Measurements from ENCODE around the gene GPR137B.
"Not testable (repeated sequence)": the region's sequence is repeated elsewhere in the genome, so short reads cannot be mapped to it uniquely, and the experiment has no call there.

Gene GPR137B, protein sequence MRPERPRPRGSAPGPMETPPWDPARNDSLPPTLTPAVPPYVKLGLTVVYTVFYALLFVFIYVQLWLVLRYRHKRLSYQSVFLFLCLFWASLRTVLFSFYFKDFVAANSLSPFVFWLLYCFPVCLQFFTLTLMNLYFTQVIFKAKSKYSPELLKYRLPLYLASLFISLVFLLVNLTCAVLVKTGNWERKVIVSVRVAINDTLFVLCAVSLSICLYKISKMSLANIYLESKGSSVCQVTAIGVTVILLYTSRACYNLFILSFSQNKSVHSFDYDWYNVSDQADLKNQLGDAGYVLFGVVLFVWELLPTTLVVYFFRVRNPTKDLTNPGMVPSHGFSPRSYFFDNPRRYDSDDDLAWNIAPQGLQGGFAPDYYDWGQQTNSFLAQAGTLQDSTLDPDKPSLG

DNA sequence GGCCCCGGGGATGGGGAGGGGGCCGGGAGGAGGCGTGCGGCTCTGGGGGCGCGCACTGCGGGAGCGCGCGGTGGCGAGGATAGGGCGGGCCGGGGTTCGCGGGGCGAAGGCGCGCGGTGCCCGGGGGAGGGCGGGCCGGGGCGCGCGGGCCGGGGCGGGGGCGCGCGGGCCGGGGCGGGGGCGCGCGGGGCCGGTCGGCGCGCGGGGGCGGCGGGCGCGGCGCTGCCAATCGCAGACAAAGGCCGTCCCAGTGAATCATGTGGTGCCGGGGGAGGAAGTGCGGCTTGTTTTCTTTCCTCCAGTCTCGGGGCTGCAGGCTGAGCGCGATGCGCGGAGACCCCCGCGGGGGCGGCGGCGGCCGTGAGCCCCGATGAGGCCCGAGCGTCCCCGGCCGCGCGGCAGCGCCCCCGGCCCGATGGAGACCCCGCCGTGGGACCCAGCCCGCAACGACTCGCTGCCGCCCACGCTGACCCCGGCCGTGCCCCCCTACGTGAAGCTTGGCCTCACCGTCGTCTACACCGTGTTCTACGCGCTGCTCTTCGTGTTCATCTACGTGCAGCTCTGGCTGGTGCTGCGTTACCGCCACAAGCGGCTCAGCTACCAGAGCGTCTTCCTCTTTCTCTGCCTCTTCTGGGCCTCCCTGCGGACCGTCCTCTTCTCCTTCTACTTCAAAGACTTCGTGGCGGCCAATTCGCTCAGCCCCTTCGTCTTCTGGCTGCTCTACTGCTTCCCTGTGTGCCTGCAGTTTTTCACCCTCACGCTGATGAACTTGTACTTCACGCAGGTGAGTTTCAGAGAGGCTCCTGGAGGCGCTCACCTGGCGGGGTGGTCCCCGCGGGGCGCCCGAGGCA, at the start of gene GPR137B:
TSS of gene GPR137B (plus strand) at position 287 of the 851 bp plus-strand sequence. CDS start at position 371, 84 bp downstream.
- Histone ChIP-seq H3K4me1 (ENCODE audit: control insufficient read depth, insufficient read depth, low read length) (peaks cover 4% of the 10 kb centered on the region; the same call in 1 of the 2 replicates), H3K4me3 (ENCODE audit: low read length) (peak within 1 kb of the TSS; percentile 66), H3K9me3 (ENCODE audit: control insufficient read depth, insufficient read depth, low read length) (no peaks in the 10 kb centered on the region), H3K27me3 (ENCODE audit: control insufficient read depth, insufficient read depth, low read length) (peaks cover 23% of the 10 kb centered on the region), H3K36me3 (ENCODE audit: control insufficient read depth, insufficient read depth, low read length) (no peaks in the 10 kb centered on the region), H3K27ac (ENCODE audit: low read length) (no peak within 1 kb of the TSS)
- no CpG with 5 or more reads among the region's 105 CpGs for WGBS (ENCODE audit: insufficient coverage, insufficient read length)
- no peak for DNase-seq (ENCODE audit: low read depth, low spot score)

DNA sequence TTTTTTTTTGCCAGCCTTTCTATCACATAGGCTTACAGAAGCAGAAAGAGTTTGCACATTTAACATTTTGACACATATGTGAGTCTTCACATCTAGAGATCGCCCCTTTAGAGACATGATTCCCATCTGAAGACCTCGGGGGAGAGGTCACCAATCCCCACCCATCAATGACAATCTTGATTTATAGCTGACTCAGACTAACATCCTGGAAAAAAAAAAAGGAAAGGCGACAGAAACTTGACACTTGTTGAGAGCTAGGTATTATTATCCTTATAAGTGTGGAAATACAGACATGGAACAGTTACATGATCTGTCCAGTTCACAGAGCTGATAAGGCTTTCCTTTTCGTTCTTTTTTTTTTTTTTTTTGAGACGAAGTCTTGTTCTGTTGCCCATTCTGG, 49.4 kb upstream of the GPR137B start:
- H3K9me3 ChIP-seq (ENCODE audit: control insufficient read depth, insufficient read depth, low read length) = no peaks in the 10 kb centered on the region
- no peaks in the 10 kb centered on the region for H3K27me3 ChIP-seq (ENCODE audit: control insufficient read depth, insufficient read depth, low read length)

DNA sequence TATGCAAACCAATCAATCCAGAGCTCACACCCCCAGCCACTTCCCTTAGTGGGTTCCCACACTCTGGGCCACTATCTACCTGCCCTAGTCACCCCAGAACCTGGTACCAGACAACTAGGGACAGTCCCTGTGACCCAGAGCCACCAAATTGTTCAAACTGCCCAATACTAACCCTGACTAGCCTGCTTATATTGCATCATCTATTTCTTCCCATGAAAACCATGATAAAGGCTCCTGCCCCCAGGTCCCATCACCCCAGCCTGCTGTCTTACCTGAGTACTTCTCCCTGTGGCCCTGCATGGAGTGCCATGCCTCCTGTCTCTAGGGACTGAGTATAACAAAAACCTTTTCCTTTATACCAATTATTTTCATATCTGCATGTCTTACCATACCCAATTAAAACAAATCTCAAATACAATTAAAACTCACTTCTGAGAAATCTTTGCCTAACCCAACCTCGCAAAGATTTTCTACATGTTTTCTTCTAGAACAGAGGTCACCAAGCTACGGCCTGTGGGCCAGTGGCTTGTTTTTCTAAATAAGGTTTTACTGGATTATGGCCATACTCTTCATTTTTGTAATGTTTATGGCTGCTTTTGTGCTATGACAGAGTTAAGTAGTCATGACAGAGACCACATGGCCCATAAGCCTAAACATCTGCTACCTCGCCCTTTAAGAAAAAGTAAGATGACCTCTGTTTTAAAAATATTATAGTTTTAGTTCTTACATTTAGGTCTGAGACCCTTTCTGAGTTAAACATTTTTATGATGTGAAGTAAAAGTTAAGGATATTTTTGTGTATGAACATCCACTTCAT, 46.4 kb upstream of the GPR137B start:
- DNase-seq (ENCODE audit: low read depth, low spot score) = no peak
- Histone ChIP-seq H3K4me1 (ENCODE audit: control insufficient read depth, insufficient read depth, low read length) (no peaks in the 10 kb centered on the region), H3K4me3 (ENCODE audit: low read length) (no peak overlapping the region), H3K9me3 (ENCODE audit: control insufficient read depth, insufficient read depth, low read length) (no peaks in the 10 kb centered on the region), H3K27ac (ENCODE audit: low read length) (no peak overlapping the region), H3K36me3 (ENCODE audit: control insufficient read depth, insufficient read depth, low read length) (no peaks in the 10 kb centered on the region), H3K27me3 (ENCODE audit: control insufficient read depth, insufficient read depth, low read length) (no peaks in the 10 kb centered on the region)
- 100% methylated on average over 1 of the region's 3 CpGs for WGBS (ENCODE audit: insufficient coverage, insufficient read length)

More for the DNA sequence above, 49.4 kb upstream of the GPR137B start:
- no peak overlapping the region for H3K27ac ChIP-seq (ENCODE audit: low read length)
- no peaks in the 10 kb centered on the region for H3K4me1 ChIP-seq (ENCODE audit: control insufficient read depth, insufficient read depth, low read length)
- WGBS (ENCODE audit: insufficient coverage, insufficient read length) = no CpG with 5 or more reads among the region's 5 CpGs
- H3K36me3 ChIP-seq (ENCODE audit: control insufficient read depth, insufficient read depth, low read length) = no peaks in the 10 kb centered on the region
- no peak overlapping the region for H3K4me3 ChIP-seq (ENCODE audit: low read length)
- DNase-seq (ENCODE audit: low read depth, low spot score) = no peak

DNA sequence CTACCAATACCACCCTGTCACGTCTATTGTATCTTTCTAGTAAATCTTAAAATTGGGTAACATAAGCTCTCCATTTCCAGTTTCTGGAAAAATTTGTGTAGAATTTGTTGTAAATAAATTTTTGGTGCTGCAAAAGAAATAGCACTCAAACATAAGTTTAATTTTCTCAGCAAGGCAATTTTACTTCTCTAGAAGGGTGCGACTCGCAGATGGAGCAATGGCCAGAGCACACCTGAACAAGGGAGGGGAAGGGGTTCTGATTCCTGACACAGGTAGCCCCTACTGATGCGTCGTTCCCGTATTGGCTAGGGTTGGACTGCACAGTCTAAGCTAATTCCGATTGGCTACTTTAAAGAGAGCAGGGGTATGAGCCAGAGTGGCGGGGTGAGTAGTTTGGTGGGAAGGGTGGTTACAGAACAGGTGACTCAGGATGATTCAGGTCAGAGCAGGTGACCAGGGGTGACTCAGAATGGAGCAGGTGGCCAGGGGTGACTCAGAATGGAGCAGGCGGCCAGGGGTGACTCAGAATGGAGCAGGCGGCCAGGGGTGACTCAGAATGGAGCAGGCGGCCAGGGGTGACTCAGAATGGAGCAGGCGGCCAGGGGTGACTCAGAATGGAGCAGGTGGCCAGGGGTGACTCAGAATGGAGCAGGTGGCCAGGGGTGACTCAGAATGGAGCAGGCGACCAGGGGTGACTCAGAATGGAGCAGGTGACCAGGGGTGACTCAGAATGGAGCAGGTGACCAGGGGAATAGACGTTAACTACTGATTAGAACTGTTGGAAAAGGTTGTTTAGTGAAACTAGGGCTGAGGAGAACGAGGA, 45.5 kb upstream of the GPR137B start:
- not testable (repeated sequence) for H3K4me3 ChIP-seq (ENCODE audit: low read length); H3K27ac ChIP-seq (ENCODE audit: low read length); H3K36me3 ChIP-seq (ENCODE audit: control insufficient read depth, insufficient read depth, low read length); H3K9me3 ChIP-seq (ENCODE audit: control insufficient read depth, insufficient read depth, low read length); H3K27me3 ChIP-seq (ENCODE audit: control insufficient read depth, insufficient read depth, low read length); H3K4me1 ChIP-seq (ENCODE audit: control insufficient read depth, insufficient read depth, low read length); DNase-seq (ENCODE audit: low read depth, low spot score)
- WGBS (ENCODE audit: insufficient coverage, insufficient read length) = no CpG with 5 or more reads among the region's 15 CpGs

DNA sequence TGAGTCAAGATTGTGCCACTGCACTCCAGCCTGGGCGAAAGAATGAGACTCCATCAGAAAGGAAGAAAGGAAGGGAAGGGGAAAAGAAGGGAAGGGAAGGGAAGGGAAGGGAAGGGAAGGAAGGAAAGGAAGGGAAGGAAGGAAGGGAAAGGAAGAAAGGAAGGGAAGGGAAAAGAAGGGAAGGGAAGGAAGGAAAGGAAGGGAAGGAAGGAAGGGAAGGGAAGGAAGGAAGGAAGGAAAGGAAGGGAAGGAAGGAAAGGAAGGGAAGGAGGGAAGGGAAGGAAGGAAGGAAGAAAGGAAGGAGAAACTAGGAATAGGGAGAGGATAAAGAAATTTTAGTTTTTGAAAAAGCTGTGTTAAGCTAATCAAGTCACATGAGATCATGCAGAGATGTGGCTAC, 44.1 kb upstream of the GPR137B start:
- no peaks in the 10 kb centered on the region for H3K36me3 ChIP-seq (ENCODE audit: control insufficient read depth, insufficient read depth, low read length)
- H3K4me3 ChIP-seq (ENCODE audit: low read length) = no peak overlapping the region
- no peaks in the 10 kb centered on the region; the same call in 1 of the 2 replicates for H3K4me1 ChIP-seq (ENCODE audit: control insufficient read depth, insufficient read depth, low read length)
- H3K9me3 ChIP-seq (ENCODE audit: control insufficient read depth, insufficient read depth, low read length) = no peaks in the 10 kb centered on the region
- no peaks in the 10 kb centered on the region for H3K27me3 ChIP-seq (ENCODE audit: control insufficient read depth, insufficient read depth, low read length)
- H3K27ac ChIP-seq (ENCODE audit: low read length) = no peak overlapping the region
- no peak for DNase-seq (ENCODE audit: low read depth, low spot score)
- WGBS (ENCODE audit: insufficient coverage, insufficient read length) = no CpG with 5 or more reads among the region's 1 CpG

DNA sequence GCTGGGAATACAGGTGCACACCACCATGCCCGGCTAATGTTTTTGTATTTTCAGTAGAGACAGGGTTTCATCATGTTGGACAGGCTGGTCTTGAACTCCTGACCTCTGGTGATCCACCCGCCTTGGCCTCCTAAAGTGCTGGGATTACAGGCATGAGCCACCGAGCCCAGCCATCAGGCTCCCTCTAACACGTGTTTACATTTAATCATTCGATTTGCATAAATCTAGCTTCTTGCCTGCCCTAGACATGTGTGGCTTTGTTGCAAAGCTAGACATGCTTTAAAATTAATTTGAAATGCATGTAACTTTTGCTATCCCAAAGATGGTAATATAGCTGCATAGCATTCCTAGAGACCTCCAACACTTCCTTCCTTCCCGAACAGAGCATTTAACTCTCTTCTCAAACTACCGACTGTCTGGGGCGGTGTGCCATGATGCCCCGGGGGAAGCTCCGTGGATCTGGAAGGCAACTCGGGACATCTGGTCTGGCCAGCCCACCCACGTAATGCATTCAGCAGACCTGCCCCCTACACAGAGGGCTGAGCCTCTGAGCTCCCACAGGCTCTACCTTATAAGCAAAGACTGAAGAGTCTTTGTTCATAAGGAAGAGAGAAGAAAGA, 42.9 kb upstream of the GPR137B start:
- no CpG with 5 or more reads among the region's 12 CpGs for WGBS (ENCODE audit: insufficient coverage, insufficient read length)
- no peaks in the 10 kb centered on the region for H3K27me3 ChIP-seq (ENCODE audit: control insufficient read depth, insufficient read depth, low read length)
- H3K4me1 ChIP-seq (ENCODE audit: control insufficient read depth, insufficient read depth, low read length) = no peaks in the 10 kb centered on the region; the same call in 1 of the 2 replicates
- no peaks in the 10 kb centered on the region for H3K36me3 ChIP-seq (ENCODE audit: control insufficient read depth, insufficient read depth, low read length)
- H3K4me3 ChIP-seq (ENCODE audit: low read length) = no peak overlapping the region
- DNase-seq (ENCODE audit: low read depth, low spot score) = no peak
- H3K9me3 ChIP-seq (ENCODE audit: control insufficient read depth, insufficient read depth, low read length) = no peaks in the 10 kb centered on the region
- no peak overlapping the region for H3K27ac ChIP-seq (ENCODE audit: low read length)

DNA sequence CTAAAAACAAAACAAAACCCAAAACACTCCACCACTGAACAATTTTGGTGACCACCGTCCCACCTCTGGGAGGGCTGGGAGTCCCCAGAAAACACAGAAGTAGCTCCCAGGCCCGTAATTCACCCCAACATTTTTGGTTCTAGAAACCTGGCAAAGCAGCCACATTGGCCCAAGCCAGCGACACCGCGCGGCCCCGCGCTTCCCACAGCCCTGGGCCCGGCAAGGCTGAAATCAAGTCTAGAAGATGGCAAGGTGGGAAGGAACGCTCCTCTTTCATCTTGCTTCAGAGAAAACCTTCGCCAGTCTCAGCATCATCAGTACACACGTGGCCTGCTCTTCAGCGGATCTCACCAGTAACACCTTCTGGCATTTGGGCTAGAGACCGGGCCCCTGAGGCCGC, 41.5 kb upstream of the GPR137B start:
- Histone ChIP-seq H3K27me3 (ENCODE audit: control insufficient read depth, insufficient read depth, low read length) (no peaks in the 10 kb centered on the region), H3K36me3 (ENCODE audit: control insufficient read depth, insufficient read depth, low read length) (no peaks in the 10 kb centered on the region), H3K4me3 (ENCODE audit: low read length) (no peak overlapping the region), H3K4me1 (ENCODE audit: control insufficient read depth, insufficient read depth, low read length) (no peaks in the 10 kb centered on the region; the same call in 1 of the 2 replicates), H3K9me3 (ENCODE audit: control insufficient read depth, insufficient read depth, low read length) (no peaks in the 10 kb centered on the region), H3K27ac (ENCODE audit: low read length) (no peak overlapping the region)
- DNase-seq (ENCODE audit: low read depth, low spot score) = no peak
- no CpG with 5 or more reads among the region's 15 CpGs for WGBS (ENCODE audit: insufficient coverage, insufficient read length)

DNA sequence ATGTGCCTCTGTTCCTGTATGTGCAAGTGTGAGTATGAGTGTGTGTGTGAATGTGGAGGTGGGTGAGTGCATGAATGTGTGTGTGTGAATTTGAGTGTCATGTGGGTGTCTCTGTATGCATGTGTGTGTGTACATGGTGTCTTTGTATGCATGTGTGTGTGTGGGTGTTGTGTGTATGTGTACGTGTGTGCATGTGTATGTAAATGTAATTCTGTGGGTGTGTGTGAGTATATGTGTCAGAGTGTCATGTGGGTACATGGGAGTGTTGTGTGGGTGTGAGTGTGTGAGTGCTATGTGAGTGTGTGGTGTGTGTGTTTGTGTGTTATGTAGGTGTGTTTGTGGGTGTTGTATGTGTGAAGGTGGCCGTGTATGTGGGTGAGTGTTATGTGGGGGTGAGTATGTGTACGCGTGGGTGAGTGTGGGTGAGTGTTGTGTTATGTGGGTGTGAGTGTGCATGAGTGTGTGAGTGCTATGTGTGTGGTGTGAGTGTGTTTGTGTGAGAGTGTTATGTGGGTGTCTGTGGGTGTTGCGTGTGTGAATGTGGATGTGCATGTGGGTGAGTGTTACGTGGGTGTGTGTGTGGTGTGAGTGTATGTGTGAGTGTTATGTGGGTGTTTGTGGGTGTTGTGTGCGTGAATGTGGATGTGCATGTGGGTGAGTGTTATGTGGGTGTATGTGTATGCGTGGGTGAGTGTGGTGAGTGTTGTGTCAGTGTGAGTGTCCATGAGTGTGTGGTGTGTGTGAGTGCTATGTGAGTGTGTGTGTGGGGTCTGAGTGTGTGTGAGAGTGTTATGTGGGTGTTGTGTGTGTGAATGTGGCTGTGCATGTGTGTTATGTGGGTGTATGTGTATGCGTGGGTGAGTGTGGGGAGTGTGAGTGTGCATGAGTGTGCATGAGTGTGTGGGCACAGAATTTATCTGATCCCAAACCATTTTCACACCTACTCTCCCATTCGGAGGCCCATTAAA, 40.8 kb upstream of the GPR137B start:
- Histone ChIP-seq H3K4me1 (ENCODE audit: control insufficient read depth, insufficient read depth, low read length) (no peaks in the 10 kb centered on the region; the same call in 1 of the 2 replicates), H3K9me3 (ENCODE audit: control insufficient read depth, insufficient read depth, low read length) (no peaks in the 10 kb centered on the region), H3K27me3 (ENCODE audit: control insufficient read depth, insufficient read depth, low read length) (no peaks in the 10 kb centered on the region), H3K4me3 (ENCODE audit: low read length) (no peak overlapping the region), H3K36me3 (ENCODE audit: control insufficient read depth, insufficient read depth, low read length) (no peaks in the 10 kb centered on the region), H3K27ac (ENCODE audit: low read length) (no peak overlapping the region)
- 100% methylated on average over 8 of the region's 10 CpGs for WGBS (ENCODE audit: insufficient coverage, insufficient read length)
- no peak for DNase-seq (ENCODE audit: low read depth, low spot score)
